ENCODE data around the gene DNAJB5. TPM values are rescaled to one million over a fixed set of nuclear protein-coding genes. Genes with fewer than 3 reads are reported as not detected.

The DNAJB5 gene
- total and polyA plus RNA-seq, 10 donors: 4.9 to 14.4 (median 9.7) TPM

- peaks cover 8 to 89% (median 54%) of the 10 kb centered on the region in 6 donors for H3K4me1 ChIP-seq
- intact Hi-C loops (cut with DNase I; ENCODE audit: low total_unique reads): loop anchor here (10.0 kb wide), 2 partner anchors 79 to 111 kb away; partner anchors contain the start of gene PIGO
- no peaks in the 10 kb centered on the region for H3K9me3 ChIP-seq
- no peaks in the 10 kb centered on the region for H3K27me3 ChIP-seq (replicated peaks in 1 of 7)
- no peak for TF ChIP-seq POLR2AphosphoS5 (IDR thresholded peaks at IDR 0.05)
- no peak for TF ChIP-seq POLR2A (IDR thresholded peaks at IDR 0.05)
- TF ChIP-seq, protein P1, sequence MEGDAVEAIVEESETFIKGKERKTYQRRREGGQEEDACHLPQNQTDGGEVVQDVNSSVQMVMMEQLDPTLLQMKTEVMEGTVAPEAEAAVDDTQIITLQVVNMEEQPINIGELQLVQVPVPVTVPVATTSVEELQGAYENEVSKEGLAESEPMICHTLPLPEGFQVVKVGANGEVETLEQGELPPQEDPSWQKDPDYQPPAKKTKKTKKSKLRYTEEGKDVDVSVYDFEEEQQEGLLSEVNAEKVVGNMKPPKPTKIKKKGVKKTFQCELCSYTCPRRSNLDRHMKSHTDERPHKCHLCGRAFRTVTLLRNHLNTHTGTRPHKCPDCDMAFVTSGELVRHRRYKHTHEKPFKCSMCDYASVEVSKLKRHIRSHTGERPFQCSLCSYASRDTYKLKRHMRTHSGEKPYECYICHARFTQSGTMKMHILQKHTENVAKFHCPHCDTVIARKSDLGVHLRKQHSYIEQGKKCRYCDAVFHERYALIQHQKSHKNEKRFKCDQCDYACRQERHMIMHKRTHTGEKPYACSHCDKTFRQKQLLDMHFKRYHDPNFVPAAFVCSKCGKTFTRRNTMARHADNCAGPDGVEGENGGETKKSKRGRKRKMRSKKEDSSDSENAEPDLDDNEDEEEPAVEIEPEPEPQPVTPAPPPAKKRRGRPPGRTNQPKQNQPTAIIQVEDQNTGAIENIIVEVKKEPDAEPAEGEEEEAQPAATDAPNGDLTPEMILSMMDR (IDR thresholded peaks at IDR 0.05 in 8 of 11, conservative IDR thresholded peaks at IDR 0.05 in 3 of 11): no peak
- no peaks in the 10 kb centered on the region for H3K36me3 ChIP-seq
- WGBS, 5 donors: 0 to 11% (median 0%) methylated on average over 1 of the region's 1 CpG
- no peak overlapping the region for H3K4me3 ChIP-seq
- H3K27ac ChIP-seq: peak overlapping the region in 4 of 8 donors; percentile 77 to 92 (median 86)
- no peak for DNase-seq
Measured at GRCh38 chr9:34984049-34984448, 5.5 kb upstream of the DNAJB5 start.

GRCh38 chr9:34985311-34985899 lies 4.1 kb upstream of the DNAJB5 start:
- no peak overlapping the region for H3K4me3 ChIP-seq
- no peaks in the 10 kb centered on the region for H3K36me3 ChIP-seq
- no peaks in the 10 kb centered on the region for H3K9me3 ChIP-seq
- H3K27ac ChIP-seq: peak overlapping the region in 1 of 8 donors; percentile 92
- intact Hi-C loops (cut with DNase I; ENCODE audit: low total_unique reads): loop anchor here (10.0 kb wide), 2 partner anchors 81 to 109 kb away; partner anchors contain the start of gene PIGO
- peaks cover 11 to 92% (median 60%) of the 10 kb centered on the region in 6 donors for H3K4me1 ChIP-seq
- peak; percentile 80 for DNase-seq
- peaks cover 0 to 6% (median 0%) of the 10 kb centered on the region in 7 donors for H3K27me3 ChIP-seq (replicated peaks in 1 of 7)
- TF ChIP-seq, protein P1 (IDR thresholded peaks at IDR 0.05 in 8 of 11, conservative IDR thresholded peaks at IDR 0.05 in 3 of 11): peak; percentile 69 to 94 (median 86)
- no peak for TF ChIP-seq POLR2AphosphoS5 (IDR thresholded peaks at IDR 0.05)
- 15 to 24% (median 18%) methylated on average over 7 of the region's 7 CpGs for WGBS, 5 donors

DNA sequence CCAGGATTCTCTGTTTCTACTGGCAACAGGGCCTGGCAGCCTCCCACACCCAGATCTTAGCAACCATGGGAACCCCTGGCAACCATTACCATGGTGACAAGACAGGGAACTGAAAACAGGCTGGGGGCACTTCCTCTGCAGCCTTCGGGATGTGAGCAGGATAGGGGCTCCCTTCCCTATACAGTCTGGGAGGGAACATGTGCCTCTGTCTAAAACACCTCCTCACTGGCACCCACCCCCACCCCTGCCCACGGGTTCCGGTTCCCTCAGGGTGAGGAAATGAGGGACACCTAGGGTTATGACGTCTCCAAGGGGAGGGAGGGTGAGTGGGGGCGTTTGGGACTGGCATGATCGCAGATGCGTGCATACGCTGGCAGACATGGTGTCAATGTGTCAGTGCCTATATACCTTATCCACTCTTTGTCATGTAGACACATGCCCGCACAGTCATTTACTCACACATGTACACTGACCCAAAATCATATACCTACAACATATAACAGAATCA lies 3.0 kb upstream of the DNAJB5 start:
- Histone ChIP-seq H3K36me3 (no peaks in the 10 kb centered on the region), H3K27me3 (replicated peaks in 1 of 7) (peaks cover 0 to 8% (median 0%) of the 10 kb centered on the region in 7 donors), H3K4me3 (no peak overlapping the region), H3K9me3 (no peaks in the 10 kb centered on the region), H3K4me1 (peaks cover 19 to 92% (median 63%) of the 10 kb centered on the region in 6 donors), H3K27ac (peak overlapping the region in 2 of 8 donors; percentile 4 to 40)
- TF ChIP-seq, protein P1 (IDR thresholded peaks at IDR 0.05 in 8 of 11, conservative IDR thresholded peaks at IDR 0.05 in 3 of 11): no peak
- TF ChIP-seq POLR2AphosphoS5 (IDR thresholded peaks at IDR 0.05) (no peak), POLR2A (IDR thresholded peaks at IDR 0.05) (no peak)
- intact Hi-C loops (cut with DNase I; ENCODE audit: low total_unique reads): loop anchor here (10.0 kb wide), 2 partner anchors 82 to 108 kb away; partner anchors contain the start of gene PIGO
- whole genome bisulfite sequencing, 5 donors: 19 to 29% (median 23%) methylated on average over 7 to 9 of the region's 9 CpGs
- peak; percentile 80 for DNase-seq

All from spleen (tissue), 11 donors.